K562 (cell line): ENCODE results near the gene TEX54. TPM values are rescaled to one million over a fixed set of nuclear protein-coding genes. Genes with fewer than 3 reads are reported as not detected.

Experiments
- ATAC-seq: fragments of 200-7000 bp; cut with Tn5 transposase; 3 replicates; pipeline ENCODE4 v1.9.1; 2020; ENCODE audit warnings: moderate library complexity
- BruUV-seq: library from RNA; stranded (reverse); fragments of 400-500 nt; replicated peaks from 2 replicates; lab custom pipeline; 2021; lab: Mats Ljungman, UMichigan
- CTCF ChIA-PET: fragments of 300-600 bp; formaldehyde crosslinking; extraction: SDS; loops from one replicate; lab custom pipeline; 2021; ENCODE audit warnings: low intra/inter-chr PET ratio; lab: Yijun Ruan, JAX
- POLR2A ChIA-PET: fragments of 300-600, 350-650 bp; sonication (Branson Sonifier 250); formaldehyde crosslinking; extraction: SDS; loops from one replicate; lab custom pipeline; 2021; ENCODE audit warnings: antibody characterized with exemption, inconsistent platforms; lab: Yijun Ruan, JAX
- DNase-seq, 4 experiments: peaks; one replicate each; pipeline versions ENCODE4 v3.0.0 to v3.0.0-alpha.2; 2011 to 2018; ENCODE audit warnings: low spot score in 3 of 4, mixed read lengths in 3 of 4; ENCODE audit errors: extremely low read depth in 1 of 4
- FAIRE-seq: peaks from 2 replicates; lab custom pipeline; 2011; peaks lifted over from hg19 to GRCh38; lab: Jason Lieb, UNC
- H2AFZ ChIP-seq: 2 replicates; pipeline ENCODE4 v1.6.0; 2011; ENCODE audit warnings: low read depth, low read length, control low read depth, inconsistent platforms
- H3K27ac ChIP-seq: fragments of 200-600 bp; 3 replicates; pipeline ENCODE4 v1.8.0; 2011; ENCODE audit warnings: low read depth, mild to moderate bottlenecking, control low read depth, inconsistent platforms, low read length, moderate library complexity, mixed read lengths; ENCODE audit errors: extremely low read depth
- H3K27me3 ChIP-seq, 2 experiments: fragments of 300-600 bp in 1 of 2; 2 replicates in 1 of 2; 3 replicates in 1 of 2; pipeline versions ENCODE4 v1.6.0 to v1.8.0; 2011; ENCODE audit warnings: inconsistent platforms in 2 of 2, low read length in 2 of 2, mild to moderate bottlenecking in 1 of 2, mixed read lengths in 1 of 2, moderate library complexity in 1 of 2; ENCODE audit not compliant: control insufficient read depth in 2 of 2, insufficient read depth in 2 of 2
- H3K36me3 ChIP-seq: fragments of 300-600 bp; 3 replicates; pipeline ENCODE4 v1.8.0; 2011; ENCODE audit warnings: mild to moderate bottlenecking, low read length, inconsistent platforms; ENCODE audit not compliant: control insufficient read depth, insufficient read depth
- H3K4me1 ChIP-seq, 2 experiments: fragments of 200-600 bp in 1 of 2; replicated peaks in 1 of 2; 2 replicates in 1 of 2; 3 replicates in 1 of 2; pipeline versions ENCODE4 v1.5.1 to v1.8.0; 2011; ENCODE audit warnings: inconsistent platforms in 2 of 2, low read length in 2 of 2, mild to moderate bottlenecking in 1 of 2, mixed read lengths in 1 of 2, moderate library complexity in 1 of 2; ENCODE audit not compliant: control insufficient read depth in 2 of 2, insufficient read depth in 2 of 2
- H3K4me2 ChIP-seq: 2 replicates; pipeline ENCODE4 v1.6.1; 2011; ENCODE audit warnings: low read length, control low read depth, inconsistent platforms, mixed read lengths; ENCODE audit not compliant: insufficient read depth
- H3K4me3 ChIP-seq: fragments of 200-600 bp; sonication (generic), shearing (Covaris generic); 2 replicates; pipeline ENCODE4 v1.5.1; 2016; ENCODE audit warnings: control low read depth, inconsistent platforms
- H3K79me2 ChIP-seq: fragments of 200-600 bp; 3 replicates; pipeline ENCODE4 v1.8.0; 2011; ENCODE audit warnings: low read length, inconsistent platforms; ENCODE audit not compliant: control insufficient read depth, insufficient read depth
- H3K9ac ChIP-seq, 2 experiments: 2 replicates each; pipeline versions ENCODE4 v1.6.0 to v1.6.1; 2011; ENCODE audit warnings: low read depth in 2 of 2, low read length in 2 of 2, control low read depth in 1 of 2, inconsistent platforms in 1 of 2, mild to moderate bottlenecking in 1 of 2, mixed read lengths in 1 of 2; ENCODE audit not compliant: insufficient read depth in 1 of 2
- H3K9me1 ChIP-seq: one replicate; pipeline ENCODE4 v1.6.0; 2011; ENCODE audit warnings: inconsistent platforms, mild to moderate bottlenecking, low read length, moderate library complexity; ENCODE audit not compliant: control insufficient read depth, insufficient read depth
- H3K9me3 ChIP-seq: replicated peaks from 2 replicates; pipeline ENCODE4 v1.5.1; 2011; ENCODE audit warnings: low read depth, low read length, inconsistent platforms; ENCODE audit not compliant: control insufficient read depth, insufficient read depth
- H4K20me1 ChIP-seq: replicated peaks from 2 replicates; pipeline ENCODE4 v1.6.1; 2011; ENCODE audit warnings: low read length, inconsistent platforms, mixed read lengths; ENCODE audit not compliant: control insufficient read depth, insufficient read depth
- BCL6 ChIP-seq: fragments of 250-450 bp; sonication (Bioruptor Pico); IDR thresholded peaks from 2 replicates; pipeline ENCODE4 v1.4.0; 2020
- CHD4 ChIP-seq: fragments of 200-600 bp; sonication (generic); IDR thresholded peaks from 3 replicates; pipeline ENCODE4 v1.6.1; 2012; ENCODE audit warnings: low read depth, mild to moderate bottlenecking, mixed read lengths, low read length, inconsistent platforms; ENCODE audit not compliant: insufficient read depth, insufficient replicate concordance, poor library complexity, severe bottlenecking
- DEAF1 ChIP-seq: fragments of 450-650 bp; formaldehyde crosslinking; IDR thresholded peaks from 2 replicates; pipeline ENCODE4 v1.4.0; 2020; ENCODE audit warnings: mild to moderate bottlenecking, moderate library complexity
- EP400 ChIP-seq: fragments of 450-650 bp; IDR thresholded peaks from 2 replicates; pipeline ENCODE4 v1.6.1; 2017; ENCODE audit warnings: antibody characterized with exemption, mild to moderate bottlenecking, moderate library complexity
- ETS1 ChIP-seq: conservative IDR thresholded peaks from 2 replicates; pipeline ENCODE4 v1.6.1; 2011; ENCODE audit warnings: low read depth, mild to moderate bottlenecking, low read length; ENCODE audit not compliant: control insufficient read depth
- FOXK2 ChIP-seq, 2 experiments: fragments of 450-650 bp; IDR thresholded peaks in 1 of 2; conservative IDR thresholded peaks in 1 of 2; 2 replicates each; pipeline ENCODE4 v1.6.1; 2016; ENCODE audit warnings: low read depth in 2 of 2, mild to moderate bottlenecking in 1 of 2
- HNRNPUL1 ChIP-seq: fragments of 200-400 bp; formaldehyde crosslinking; IDR thresholded peaks from 2 replicates; pipeline ENCODE4 v1.6.1; 2017; ENCODE audit warnings: low read length
- MAFF ChIP-seq: IDR thresholded peaks from 2 replicates; pipeline ENCODE4 v1.6.1; 2012; ENCODE audit warnings: low read length, improper control_type of control experiment
- POLR2G ChIP-seq: fragments of 200-400 bp; formaldehyde crosslinking; IDR thresholded peaks from 2 replicates; pipeline ENCODE4 v1.6.1; 2017; ENCODE audit warnings: low read depth, mild to moderate bottlenecking, antibody characterized with exemption, low read length, moderate library complexity
- RBFOX2 ChIP-seq: fragments of 200-400 bp; formaldehyde crosslinking; IDR thresholded peaks from 2 replicates; pipeline ENCODE4 v1.6.1; 2017; ENCODE audit warnings: low read depth, mild to moderate bottlenecking, low read length, moderate library complexity
- SMARCA5 ChIP-seq: fragments of 450-650 bp; IDR thresholded peaks from 2 replicates; pipeline ENCODE4 v1.6.1; 2016
- SP1 ChIP-seq: sonication (generic); formaldehyde crosslinking; IDR thresholded peaks from 2 replicates; pipeline ENCODE4 v1.8.1; 2022; ENCODE audit warnings: mild to moderate bottlenecking, missing genetic modification reagents
- TCF7L2 ChIP-seq: fragments of 150-350 bp; IDR thresholded peaks from 2 replicates; pipeline ENCODE4 v1.6.1; 2016; ENCODE audit warnings: low read depth, mild to moderate bottlenecking, low read length, moderate library complexity
- TGIF2 ChIP-seq: sonication (generic); formaldehyde crosslinking; IDR thresholded peaks from 2 replicates; pipeline ENCODE4 v1.8.1; 2022; ENCODE audit warnings: mild to moderate bottlenecking, missing genetic modification reagents, moderate library complexity
- ZFP1 ChIP-seq: fragments of 450-650 bp; formaldehyde crosslinking; IDR thresholded peaks from 2 replicates; pipeline ENCODE4 v1.4.0; 2020; ENCODE audit warnings: mild to moderate bottlenecking, mixed read lengths
- ZFX ChIP-seq: sonication (generic); formaldehyde crosslinking; IDR thresholded peaks from 2 replicates; pipeline ENCODE4 v1.8.0; 2022; ENCODE audit warnings: mild to moderate bottlenecking, missing genetic modification reagents, moderate library complexity
- ZNF121 ChIP-seq: sonication (generic); formaldehyde crosslinking; conservative IDR thresholded peaks from 2 replicates; pipeline ENCODE4 v1.8.0; 2022; ENCODE audit warnings: missing genetic modification reagents
- WGBS: fragments of 100-300 bp; shearing (Covaris generic); methylation state at CpG from one replicate; pipeline ENCODE4 v1.1.6; 2016; ENCODE audit warnings: low coverage, mixed read lengths; ENCODE audit not compliant: insufficient coverage; ENCODE audit errors: missing lambda C conversion rate; 5-methylcytosine and 5-hydroxymethylcytosine counted together
- in situ Hi-C: fragments of 300-500 bp; cut with MboI; formaldehyde crosslinking; loops from 4 replicates; pipeline ENCODE4 v1.15.0; 2018; ENCODE audit warnings: inconsistent platforms, mixed read lengths
- intact Hi-C: fragments of 100-400 bp; cut with micrococcal nuclease; formaldehyde crosslinking; loops from 2 replicates; pipeline ENCODE4 v1.14.2; 2022
- polyA plus RNA-seq, 8 experiments: library from polyadenylated mRNA; depleted of rRNA in 4 of 8; stranded (reverse) in 5 of 8; unstranded in 3 of 8; fragments of >200 nt; fragmentation: Nextera tagmentation in 2 of 8; fragmentation: Illumina TruSeq in 1 of 8; extraction: Ambion mirVana in 2 of 8; extraction: Trizol in 1 of 8; gene quantifications; 2 replicates each; pipeline versions ENCODE4 v1.2.1 to v1.2.3, GENCODE V29; 2011 to 2014; ENCODE audit warnings: inconsistent platforms in 1 of 8, missing spikeins in 1 of 8
- total RNA-seq, 7 experiments: library from RNA; depleted of rRNA in 6 of 7; stranded (reverse); fragments of >200 nt in 6 of 7; fragmentation: Illumina TruSeq in 2 of 7; extraction: Trizol in 2 of 7; gene quantifications; 2 replicates each; pipeline versions ENCODE4 v1.2.1 to v1.2.3, GENCODE V29; 2011 to 2021; ENCODE audit warnings: low replicate concordance in 1 of 7
- TF ChIP-seq, protein P1 (sequence below): fragments of 450-650 bp; formaldehyde crosslinking; IDR thresholded peaks from 2 replicates; pipeline ENCODE4 v1.4.0; 2020; ENCODE audit warnings: mild to moderate bottlenecking, moderate library complexity

The TEX54 gene
- total and polyA plus RNA-seq, 9 of the 15 experiments (the other 6 are each of a cell fraction or from before 2014, with no cell fraction given), result not detected

- BruUV-seq, result no TSS peak
- in situ Hi-C loops (loop anchor here (25.0 kb wide), 1 partner anchor 465 kb away; no protein-coding TSS in a partner anchor), intact Hi-C loops (no loop called here)
- ChIA-PET POLR2A (interaction anchor here (0.6 to 10.0 kb wide), 16 partner anchors 7 to 260 kb away, joined by 3 to 403 read pairs (median 8); partner anchors contain the start of genes SLC3A2, STX5, TEX54 and TTC9C), CTCF (no interaction called here)
- FAIRE-seq (no peak), ATAC-seq (peak; percentile 2), DNase-seq (peak in 1 of 4 experiments; percentile 34)
- H3K9me3 ChIP-seq, result no peaks in the 10 kb centered on the region
- H3K4me1 ChIP-seq, result peaks cover 0 to 14% of the 10 kb centered on the region in 2 experiments; a peak in 2 of 5 replicates
- H4K20me1 ChIP-seq, result peaks cover 44% of the 10 kb centered on the region
- H3K4me3 ChIP-seq, result peak overlapping the region; percentile 74; the same call in 1 of the 2 replicates
- 12% methylated on average over 3 of the region's 3 CpGs for WGBS
- H3K9ac ChIP-seq, result peak overlapping the region; percentile 8 to 96; a peak in 2 of 4 replicates
- H3K27ac ChIP-seq, result peak overlapping the region; percentile 26
- no peak overlapping the region for H2AFZ ChIP-seq
- H3K4me2 ChIP-seq, result peak overlapping the region; percentile 99
- no peaks in the 10 kb centered on the region for H3K9me1 ChIP-seq
- no peaks in the 10 kb centered on the region for H3K27me3 ChIP-seq
- H3K36me3 ChIP-seq, result peaks cover 42% of the 10 kb centered on the region
- H3K79me2 ChIP-seq, result peaks cover 56% of the 10 kb centered on the region
- no peak for TF ChIP-seq ZFP1 (CRISPR knock-in tag)
- TF ChIP-seq HNRNPUL1, result no peak
- peak; percentile 78; the same call in 1 of the 2 replicates for TF ChIP-seq RBFOX2
- TF ChIP-seq TGIF2, result peak; percentile 50; the same call in 1 of the 2 replicates
- TF ChIP-seq, protein P1, sequence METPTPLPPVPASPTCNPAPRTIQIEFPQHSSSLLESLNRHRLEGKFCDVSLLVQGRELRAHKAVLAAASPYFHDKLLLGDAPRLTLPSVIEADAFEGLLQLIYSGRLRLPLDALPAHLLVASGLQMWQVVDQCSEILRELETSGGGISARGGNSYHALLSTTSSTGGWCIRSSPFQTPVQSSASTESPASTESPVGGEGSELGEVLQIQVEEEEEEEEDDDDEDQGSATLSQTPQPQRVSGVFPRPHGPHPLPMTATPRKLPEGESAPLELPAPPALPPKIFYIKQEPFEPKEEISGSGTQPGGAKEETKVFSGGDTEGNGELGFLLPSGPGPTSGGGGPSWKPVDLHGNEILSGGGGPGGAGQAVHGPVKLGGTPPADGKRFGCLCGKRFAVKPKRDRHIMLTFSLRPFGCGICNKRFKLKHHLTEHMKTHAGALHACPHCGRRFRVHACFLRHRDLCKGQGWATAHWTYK (CRISPR knock-in tag), result no peak
- no peak for TF ChIP-seq CHD4
- peak; percentile 43 for TF ChIP-seq ZFX (CRISPR knock-in tag)
- no peak for TF ChIP-seq MAFF
- TF ChIP-seq POLR2G, result 0 out of 2 replicates have a peak, but pooled peaks have one; percentile 13
- no peak for TF ChIP-seq TCF7L2
- no peak for TF ChIP-seq BCL6 (CRISPR knock-in tag)
- peak; percentile 32 for TF ChIP-seq SP1 (CRISPR knock-in tag)
- TF ChIP-seq SMARCA5, result no peak
- TF ChIP-seq ETS1, result no peak
- no peak for TF ChIP-seq ZNF121 (CRISPR knock-in tag)
- TF ChIP-seq EP400, result no peak
- TF ChIP-seq DEAF1, result no peak
- peak in 1 of 2 experiments; percentile 64; a peak in 1 of 4 replicates for TF ChIP-seq FOXK2 (conservative IDR thresholded peaks at IDR 0.05 in 1 of 2, IDR thresholded peaks at IDR 0.05 in 1 of 2; ENCODE audit: low read depth in 2 of 2)
These were observed 19.3 kb upstream of the TEX54 start for GRCh38 chr11:62851807-62852522.
